ENCODE data around the gene VOPP1.

The VOPP1 gene

GRCh38 chr7:55463686-55464262, 108.5 kb downstream of the VOPP1 start:
- DNase-seq = no peak

DNA sequence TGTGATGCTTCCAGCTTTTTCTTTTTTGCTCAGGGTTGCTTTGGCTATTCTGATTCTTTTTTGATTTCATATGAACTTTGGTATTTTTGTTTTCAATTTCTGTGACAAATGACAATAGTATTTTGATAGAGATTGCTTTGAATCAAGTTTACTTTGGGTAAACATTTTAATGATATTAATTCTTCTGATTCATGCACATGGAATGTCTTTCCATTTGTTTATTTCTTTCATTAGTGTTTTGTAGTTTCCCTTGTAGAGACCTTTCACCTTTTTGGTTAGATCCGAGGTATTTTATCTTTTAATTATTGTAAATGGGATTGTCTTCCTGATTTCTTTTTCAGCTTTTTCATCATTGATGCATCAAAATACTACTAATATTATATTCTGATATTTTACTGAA, 114.0 kb downstream of the VOPP1 start:
- no peak for DNase-seq

GRCh38 chr7:55457801-55458200, 114.5 kb downstream of the VOPP1 start:
- DNase-seq = no peak

- no peak for DNase-seq
These were observed 119.3 kb downstream of the VOPP1 start for GRCh38 chr7:55452971-55453370.

DNA sequence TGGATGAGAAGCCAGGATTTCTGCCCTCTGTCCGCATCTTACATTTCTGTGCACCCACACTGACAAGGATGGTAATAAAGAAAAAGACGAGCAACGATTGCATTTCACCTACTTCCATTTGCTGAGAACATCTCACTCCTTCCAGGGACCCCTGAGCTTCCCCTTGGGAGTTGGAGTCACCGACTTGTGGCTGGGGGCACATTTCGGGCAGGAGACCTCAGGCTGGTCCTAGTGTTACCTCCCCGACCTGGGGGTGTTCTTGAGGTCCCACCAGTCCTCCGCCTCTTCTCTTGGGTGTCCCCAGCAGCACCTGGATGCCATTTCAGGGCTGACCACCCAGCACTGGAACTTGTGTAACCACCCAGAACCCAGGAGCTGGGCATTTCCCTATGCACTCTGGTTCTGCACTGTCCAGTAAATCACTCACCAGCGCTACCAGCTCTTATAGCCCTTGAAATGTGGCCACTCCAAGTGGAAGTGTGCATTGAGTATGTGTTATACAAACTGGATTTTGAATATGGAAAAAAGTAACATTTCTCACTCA, 122.2 kb downstream of the VOPP1 start:
- DNase-seq = no peak

DNA sequence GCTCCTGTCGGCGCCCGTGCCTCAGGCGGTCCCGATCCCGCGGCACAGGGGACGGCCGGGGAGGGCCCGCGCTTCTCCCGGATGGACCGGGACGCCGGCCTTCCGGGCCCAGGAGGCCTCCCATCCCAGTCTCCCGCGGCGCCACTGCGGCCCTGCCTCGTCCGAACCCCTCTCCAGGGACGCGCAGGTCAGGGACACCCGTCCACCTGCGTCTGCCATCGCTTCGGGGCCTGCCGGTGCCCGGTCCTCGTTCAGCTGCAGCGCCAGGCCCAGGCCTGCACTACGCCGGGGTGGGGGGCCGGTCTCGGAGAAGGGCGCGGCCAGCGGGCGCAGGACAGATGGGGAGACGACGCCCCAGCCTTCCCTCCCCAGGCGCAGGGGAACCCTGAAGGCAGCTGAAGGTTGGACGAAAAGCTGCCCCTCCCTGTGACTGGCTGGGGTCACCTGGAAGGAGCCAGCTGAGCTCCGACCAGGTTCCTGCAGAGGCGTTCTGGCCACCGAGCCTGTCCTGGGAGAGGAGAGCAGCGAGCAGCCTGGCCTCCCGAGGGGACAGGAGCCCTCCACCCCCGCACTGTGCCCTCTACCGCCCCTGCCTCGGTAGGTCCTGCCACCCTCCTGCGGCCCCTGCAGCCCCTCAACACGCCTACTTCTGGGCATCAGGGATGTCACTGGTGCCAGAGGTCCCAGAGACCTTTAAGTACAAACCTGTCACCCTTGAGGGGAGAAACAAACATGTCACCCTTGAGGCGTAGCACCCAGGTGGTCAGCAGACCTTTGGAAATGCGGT, 122.9 kb downstream of the VOPP1 start:
- no peak for DNase-seq

GRCh38 chr7:55448526-55448925, 123.8 kb downstream of the VOPP1 start:
- no peak for DNase-seq

GRCh38 chr7:55444786-55445185, 127.5 kb downstream of the VOPP1 start:
- DNase-seq = no peak

DNA sequence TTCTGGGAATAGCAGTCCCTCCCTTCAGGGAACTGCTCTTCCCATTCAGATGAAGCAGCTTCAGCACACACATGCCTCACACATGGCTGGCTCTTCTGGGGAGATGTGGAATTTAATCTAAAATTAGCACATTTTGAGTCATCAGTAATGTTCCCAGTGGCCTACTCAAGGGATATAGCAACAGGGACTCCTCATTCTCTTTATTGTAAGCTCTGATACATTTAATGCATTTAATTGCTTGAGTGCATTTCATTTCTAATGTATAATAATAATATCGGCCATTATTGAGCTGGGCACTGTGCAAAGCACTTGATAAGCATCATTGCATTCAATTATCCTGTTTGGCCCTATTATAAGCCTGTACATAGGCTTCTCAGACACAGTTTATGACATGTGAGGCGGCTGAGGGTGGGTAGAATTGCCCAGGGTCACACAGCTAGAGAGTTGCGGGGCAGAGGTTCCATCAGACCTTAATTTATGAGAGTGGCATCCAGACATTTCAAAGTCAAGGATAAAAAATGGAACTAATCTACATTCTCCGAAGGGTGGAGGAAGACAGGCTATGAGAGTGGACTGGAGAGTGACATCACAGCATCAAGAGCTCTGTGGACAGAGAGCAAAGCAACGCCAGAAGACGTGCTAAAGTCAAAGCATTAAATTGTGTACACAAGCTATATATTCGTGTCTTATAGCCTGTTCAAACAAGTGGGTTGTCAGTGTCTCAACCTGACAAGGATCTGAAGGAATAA, 130.4 kb downstream of the VOPP1 start:
- peak; percentile 89 for DNase-seq

- DNase-seq = no peak
These were observed 131.3 kb downstream of the VOPP1 start for GRCh38 chr7:55441002-55441401.

DNA sequence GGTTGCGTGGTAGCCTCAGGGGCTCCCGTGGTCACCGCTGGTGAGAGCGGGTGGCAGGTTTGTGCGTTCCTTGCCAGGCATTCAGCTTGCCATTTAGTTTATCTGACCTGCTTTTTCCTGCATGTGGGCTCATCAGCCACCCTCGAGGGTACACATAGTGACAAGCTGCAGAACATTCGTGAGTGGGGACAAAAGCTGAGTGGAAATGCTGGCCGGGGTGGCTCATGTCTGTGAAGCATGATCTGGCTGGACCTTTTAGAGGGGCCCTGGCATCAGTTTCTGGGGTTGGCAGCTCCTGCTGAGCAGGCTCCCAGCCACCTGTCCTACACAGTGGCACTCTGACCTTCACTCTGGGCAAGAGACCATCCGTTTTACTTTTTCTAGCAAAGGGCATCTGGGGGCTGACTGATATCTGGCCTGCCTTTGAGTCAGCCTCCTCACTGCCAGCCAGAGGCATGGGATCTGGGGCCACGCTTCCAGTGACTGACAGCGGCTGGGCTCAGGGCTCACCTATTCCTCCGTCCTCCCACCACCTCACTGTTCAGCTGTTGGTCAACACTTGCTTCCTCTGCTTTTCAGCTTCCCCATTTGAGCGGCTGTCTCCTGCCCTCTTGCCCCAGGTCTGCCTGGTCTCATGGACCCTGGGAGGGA, 132.1 kb downstream of the VOPP1 start:
- DNase-seq = no peak

DNA sequence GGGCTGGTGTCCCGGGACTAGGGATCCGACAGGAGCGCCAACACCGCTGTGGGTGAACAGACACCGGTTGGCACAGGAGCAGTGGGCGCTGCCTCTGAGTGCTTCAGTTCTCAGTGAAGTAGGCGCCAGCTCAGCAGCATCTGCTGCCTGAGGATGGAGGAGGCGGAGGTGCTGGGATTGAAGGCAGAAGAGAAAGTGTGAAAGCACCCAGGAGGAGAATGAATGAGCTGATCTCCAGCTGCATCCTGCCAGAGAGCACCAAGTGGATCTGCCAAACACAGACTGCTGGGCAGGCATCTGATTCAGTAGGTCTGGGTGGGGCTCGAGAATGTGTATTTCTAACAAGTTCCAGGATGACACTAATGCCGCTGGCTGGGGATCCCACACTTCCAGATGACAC, 132.7 kb downstream of the VOPP1 start:
- DNase-seq = peak; percentile 32

DNA sequence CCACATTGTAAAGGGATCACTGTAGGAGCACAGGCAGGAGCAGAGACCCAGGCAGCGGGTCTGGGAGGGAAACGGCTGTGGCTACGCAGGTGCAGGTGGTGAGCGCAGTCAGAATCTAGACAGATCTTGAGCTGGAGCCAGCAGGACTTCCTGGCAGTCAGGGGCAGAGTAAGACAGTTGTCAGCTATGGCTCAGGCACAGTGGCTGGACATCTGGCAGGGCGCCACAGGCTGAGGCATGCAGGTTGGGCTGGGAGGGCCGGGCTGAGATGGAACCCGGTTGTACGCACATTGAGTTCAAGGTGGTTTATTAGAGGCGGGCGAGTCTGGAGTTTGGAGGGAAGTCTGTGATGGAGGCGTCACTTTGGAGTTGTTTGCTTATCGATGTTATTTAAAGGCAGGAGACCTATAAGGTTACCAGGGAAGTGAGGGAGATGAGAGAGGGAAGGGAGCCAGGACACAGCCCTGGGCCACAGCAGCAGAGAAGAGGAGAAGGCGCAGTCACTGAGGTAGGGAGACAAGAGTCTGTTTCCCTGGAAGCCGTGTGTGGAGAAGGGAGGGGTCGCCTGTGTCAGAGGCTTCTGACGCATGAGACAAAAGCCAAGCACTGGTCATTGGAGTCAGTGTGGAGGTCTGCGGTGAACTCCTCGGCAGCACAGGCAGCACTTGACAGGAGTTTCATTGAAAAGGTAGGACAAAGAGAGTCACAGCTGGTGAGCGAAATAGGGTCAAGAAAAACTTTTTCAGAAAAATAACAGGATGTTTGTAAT, 133.4 kb downstream of the VOPP1 start:
- no peak for DNase-seq

DNA sequence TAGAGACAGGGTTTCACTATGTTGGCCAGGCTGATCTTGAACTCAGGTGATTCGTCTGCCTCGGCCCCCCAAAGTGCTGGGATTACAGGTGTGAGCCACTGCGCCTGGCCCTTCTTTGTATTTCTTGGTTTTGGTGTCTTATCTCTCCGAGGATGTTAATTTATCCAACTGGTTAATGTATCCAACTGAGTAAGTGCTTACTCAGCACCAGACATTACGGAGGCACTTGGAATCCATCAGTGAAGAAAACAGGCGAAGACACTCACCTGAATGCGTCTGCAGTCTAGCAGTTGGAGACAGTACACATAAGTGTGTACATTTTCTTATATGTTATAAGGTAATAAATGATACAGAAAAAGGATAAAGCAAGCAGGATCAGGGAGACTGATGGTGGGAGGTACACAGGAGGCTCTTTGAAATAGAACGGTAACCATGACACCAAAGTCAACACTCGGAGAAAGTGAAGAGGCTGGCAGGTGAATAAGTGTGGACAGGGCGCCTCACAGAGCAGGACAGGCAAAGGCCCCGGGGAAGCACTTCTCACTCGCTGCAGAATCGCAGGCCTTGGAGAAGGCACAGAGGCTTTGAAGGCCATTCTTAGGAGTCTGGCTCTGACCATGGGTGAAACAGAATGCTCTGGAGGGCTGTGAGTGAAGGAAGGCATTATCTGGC, 134.1 kb downstream of the VOPP1 start:
- DNase-seq = no peak

DNA sequence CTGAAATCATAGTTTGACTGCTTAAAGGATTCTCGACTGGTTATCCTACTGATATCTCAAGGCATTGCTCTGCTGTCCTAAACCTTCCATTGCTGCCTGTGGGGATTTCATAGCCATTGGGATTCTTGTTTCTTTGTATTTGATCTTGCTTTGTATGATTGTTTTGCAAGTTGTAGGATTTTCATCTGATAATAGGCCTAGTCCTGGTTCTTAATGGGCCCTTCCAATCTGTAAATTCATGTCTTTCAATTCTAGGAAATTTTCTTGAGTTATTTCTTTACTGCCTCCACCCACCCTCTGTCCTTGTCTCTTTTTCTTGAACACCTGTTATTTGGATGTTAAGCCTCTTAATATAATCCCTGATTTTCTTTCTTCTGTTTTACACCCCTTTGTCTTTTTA, 134.9 kb downstream of the VOPP1 start:
- no peak for DNase-seq

DNA sequence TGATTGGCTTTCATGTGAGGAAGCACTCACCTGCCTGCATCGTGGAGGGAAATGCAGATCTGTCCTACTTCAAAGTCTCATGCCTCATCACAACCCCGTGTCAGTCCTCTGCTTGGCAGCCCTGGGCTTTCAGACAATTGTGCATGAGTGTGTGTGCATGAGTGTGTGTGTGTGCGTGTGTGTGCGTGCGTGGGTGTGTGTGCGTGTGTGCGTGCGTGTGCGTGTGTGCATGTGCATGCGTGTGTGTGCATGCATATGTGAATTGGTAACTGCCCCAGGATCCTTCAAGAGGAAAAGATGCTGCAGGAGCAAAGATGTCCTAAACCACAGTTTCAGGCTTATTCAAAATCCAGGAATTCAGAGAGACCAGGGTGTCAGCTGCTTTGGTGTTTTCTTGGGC, 135.8 kb downstream of the VOPP1 start:
- DNase-seq = no peak

DNA sequence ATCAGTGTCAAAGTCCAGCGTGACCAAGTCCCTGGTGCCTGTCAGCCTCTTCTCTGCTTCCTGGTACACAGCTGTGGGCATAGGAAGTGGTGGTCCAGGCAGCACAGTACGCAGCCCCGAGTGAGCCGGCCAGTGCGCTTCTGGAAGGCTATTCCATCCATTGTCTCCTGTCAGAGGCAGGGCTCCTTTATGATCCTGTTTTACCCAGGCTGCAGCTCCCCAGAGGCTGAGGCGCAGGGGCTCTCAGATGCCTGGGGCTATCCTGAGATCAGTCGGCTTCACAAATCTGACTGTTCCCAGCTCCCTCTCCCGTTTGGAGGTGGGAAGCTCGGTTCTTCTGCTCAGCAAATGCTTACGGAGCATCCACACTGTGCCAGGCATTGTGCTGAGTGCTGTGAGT, 136.8 kb downstream of the VOPP1 start:
- no peak for DNase-seq

- DNase-seq = peak; percentile 54
These were observed 139.1 kb downstream of the VOPP1 start for GRCh38 chr7:55432939-55433784.

GRCh38 chr7:55432506-55432905, 139.8 kb downstream of the VOPP1 start:
- DNase-seq = no peak

DNA sequence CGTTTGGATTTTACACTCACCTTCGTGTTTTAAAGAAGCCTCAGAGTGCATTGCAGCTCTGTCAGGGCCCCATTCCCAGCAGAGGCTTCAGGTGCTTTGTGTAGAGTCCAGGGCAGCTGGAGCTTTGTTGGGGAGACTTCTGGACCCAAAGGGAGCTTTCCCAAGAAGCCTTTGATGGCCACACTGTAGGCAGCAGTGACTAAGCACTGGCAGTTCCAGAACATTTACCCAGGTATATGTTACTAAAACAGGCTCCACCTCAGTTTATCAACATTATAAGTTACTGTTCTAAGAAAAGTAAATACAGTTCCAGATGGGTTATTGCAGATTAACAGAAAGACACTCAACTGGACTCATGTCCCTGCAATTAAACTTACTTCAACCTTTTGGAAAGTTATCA, 140.4 kb downstream of the VOPP1 start:
- no peak for DNase-seq

All from fibroblast of skin of back (primary cell).